Hepatocyte (in vitro differentiated cells): ENCODE data around the gene ABHD15. TPM values are rescaled to one million over a fixed set of nuclear protein-coding genes. Genes with fewer than 3 reads are reported as not detected.

Experiments used
- DNase-seq: peaks from one replicate; pipeline ENCODE4 v3.0.0-alpha.2; 2016; ENCODE audit warnings: low spot score
- H2AFZ ChIP-seq: fragments of 200-600 bp; sonication (generic); 2 replicates; pipeline ENCODE4 v1.6.0; 2016; ENCODE audit warnings: antibody characterized with exemption, mild to moderate bottlenecking
- H3K27ac ChIP-seq: fragments of 200-600 bp; sonication (generic); 2 replicates; pipeline ENCODE4 v1.5.1; 2016; ENCODE audit warnings: mild to moderate bottlenecking
- H3K27me3 ChIP-seq: fragments of 200-600 bp; sonication (generic); 2 replicates; pipeline ENCODE4 v1.6.1; 2016
- H3K36me3 ChIP-seq: fragments of 200-600 bp; sonication (generic); replicated peaks from 2 replicates; pipeline ENCODE4 v1.5.1; 2016; ENCODE audit warnings: low read depth; ENCODE audit not compliant: insufficient read depth
- H3K4me1 ChIP-seq: fragments of 200-600 bp; sonication (generic); 2 replicates; pipeline ENCODE4 v1.5.1; 2016; ENCODE audit warnings: mild to moderate bottlenecking, moderate library complexity; ENCODE audit not compliant: insufficient read depth
- H3K4me2 ChIP-seq: fragments of 200-600 bp; sonication (generic); 2 replicates; pipeline ENCODE4 v1.6.0; 2016
- H3K4me3 ChIP-seq: fragments of 200-600 bp; sonication (generic); 2 replicates; pipeline ENCODE4 v1.5.1; 2016; ENCODE audit warnings: mild to moderate bottlenecking
- H3K79me2 ChIP-seq: fragments of 200-600 bp; sonication (generic); 2 replicates; pipeline ENCODE4 v1.6.0; 2017; ENCODE audit warnings: mild to moderate bottlenecking
- H3K9me2 ChIP-seq: fragments of 200-600 bp; sonication (generic); replicated peaks from 2 replicates; pipeline ENCODE4 v1.6.0; 2017; ENCODE audit warnings: mild to moderate bottlenecking; ENCODE audit not compliant: insufficient read depth
- H3K9me3 ChIP-seq: fragments of 200-600 bp; sonication (generic); 2 replicates; pipeline ENCODE4 v1.5.1; 2016; ENCODE audit warnings: low read depth, mild to moderate bottlenecking
- H4K20me1 ChIP-seq: fragments of 200-600 bp; sonication (generic); 2 replicates; pipeline ENCODE4 v1.6.0; 2016; ENCODE audit warnings: mild to moderate bottlenecking; ENCODE audit not compliant: insufficient read depth, poor library complexity, severe bottlenecking
- EZH2 ChIP-seq: fragments of 200-600 bp; sonication (generic); IDR thresholded peaks from 2 replicates; pipeline ENCODE4 v1.6.1; 2016; ENCODE audit warnings: antibody characterized with exemption, mild to moderate bottlenecking, borderline replicate concordance
- EZH2phosphoT487 ChIP-seq: fragments of 200-600 bp; sonication (generic); IDR thresholded peaks from one replicate; pipeline ENCODE4 v1.6.1; 2018; ENCODE audit warnings: antibody characterized with exemption, mild to moderate bottlenecking, low read depth, moderate library complexity; ENCODE audit not compliant: unreplicated experiment, severe bottlenecking
- WGBS: methylation state at CpG from one replicate; pipeline ENCODE4 v1.1.6; 2016; ENCODE audit warnings: low lambda C conversion rate; ENCODE audit errors: missing lambda C conversion rate; 5-methylcytosine and 5-hydroxymethylcytosine counted together
- polyA plus RNA-seq: library from polyadenylated mRNA; unstranded; fragments of >200 nt; fragmentation: Nextera tagmentation; extraction: Ambion mirVana; gene quantifications from 2 replicates; pipeline ENCODE4 v1.2.1, GENCODE V29; 2016
- total RNA-seq: library from RNA; depleted of rRNA; stranded (reverse); fragments of >200 nt; gene quantifications from 2 replicates; pipeline ENCODE4 v1.2.3, GENCODE V29; 2014
- TF ChIP-seq, protein P1 (sequence below): fragments of 200-600 bp; sonication (generic); IDR thresholded peaks from 2 replicates; pipeline ENCODE4 v1.5.1; 2016; ENCODE audit warnings: antibody characterized with exemption, mild to moderate bottlenecking; ENCODE audit not compliant: poor library complexity

The ABHD15 gene, protein sequence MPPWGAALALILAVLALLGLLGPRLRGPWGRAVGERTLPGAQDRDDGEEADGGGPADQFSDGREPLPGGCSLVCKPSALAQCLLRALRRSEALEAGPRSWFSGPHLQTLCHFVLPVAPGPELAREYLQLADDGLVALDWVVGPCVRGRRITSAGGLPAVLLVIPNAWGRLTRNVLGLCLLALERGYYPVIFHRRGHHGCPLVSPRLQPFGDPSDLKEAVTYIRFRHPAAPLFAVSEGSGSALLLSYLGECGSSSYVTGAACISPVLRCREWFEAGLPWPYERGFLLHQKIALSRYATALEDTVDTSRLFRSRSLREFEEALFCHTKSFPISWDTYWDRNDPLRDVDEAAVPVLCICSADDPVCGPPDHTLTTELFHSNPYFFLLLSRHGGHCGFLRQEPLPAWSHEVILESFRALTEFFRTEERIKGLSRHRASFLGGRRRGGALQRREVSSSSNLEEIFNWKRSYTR
- total RNA-seq (16.8 and 19.2 TPM in 2 replicates), polyA plus RNA-seq (11.0 and 11.8 TPM in 2 replicates)

DNA sequence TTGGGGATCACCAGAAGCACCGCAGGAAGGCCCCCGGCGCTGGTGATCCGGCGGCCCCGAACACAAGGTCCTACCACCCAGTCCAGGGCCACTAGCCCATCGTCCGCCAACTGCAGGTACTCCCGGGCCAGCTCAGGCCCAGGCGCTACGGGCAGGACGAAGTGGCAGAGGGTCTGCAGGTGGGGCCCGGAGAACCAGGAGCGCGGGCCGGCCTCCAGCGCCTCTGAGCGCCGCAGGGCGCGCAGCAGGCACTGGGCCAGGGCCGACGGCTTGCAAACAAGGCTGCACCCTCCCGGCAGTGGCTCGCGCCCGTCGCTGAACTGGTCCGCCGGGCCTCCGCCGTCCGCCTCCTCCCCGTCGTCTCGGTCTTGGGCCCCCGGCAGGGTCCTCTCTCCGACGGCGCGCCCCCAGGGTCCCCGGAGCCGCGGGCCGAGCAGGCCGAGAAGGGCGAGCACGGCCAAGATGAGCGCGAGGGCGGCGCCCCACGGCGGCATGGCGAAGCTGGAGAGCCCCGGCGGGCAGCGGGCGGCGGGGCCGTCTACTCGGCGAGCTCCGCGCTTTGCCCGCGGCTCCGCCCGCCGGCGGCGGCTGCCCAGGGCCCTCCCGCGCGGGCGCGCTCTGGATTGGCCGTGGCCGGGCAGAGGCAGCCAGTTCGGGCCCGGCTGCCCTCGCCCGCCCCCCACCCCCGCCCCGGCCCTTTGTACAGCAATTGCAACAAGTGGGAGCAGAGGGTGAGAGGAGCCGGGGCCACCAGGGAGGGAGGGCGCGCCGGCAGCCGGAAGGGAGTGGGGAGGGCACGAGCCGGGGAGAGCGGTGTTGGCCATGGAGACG is at the start of gene ABHD15:
Gene ABHD15 (minus strand): TSS at position 565 of the 831 bp plus-strand sequence. CDS start 71 bp downstream, at position 494.
- no peaks in the 10 kb centered on the region for H4K20me1 ChIP-seq
- DNase-seq = peak; percentile 90
- H3K4me2 ChIP-seq = peak within 1 kb of the TSS; percentile 95
- H3K79me2 ChIP-seq = peaks cover 29% of the 10 kb centered on the region
- no peaks in the 10 kb centered on the region for H3K27me3 ChIP-seq
- H2AFZ ChIP-seq = peak within 1 kb of the TSS; percentile 80
- H3K9me2 ChIP-seq = no peaks in the 10 kb centered on the region
- peak within 1 kb of the TSS; percentile 80 for H3K4me3 ChIP-seq
- peak within 1 kb of the TSS; percentile 90 for H3K27ac ChIP-seq
- 2% methylated on average over 67 of the region's 94 CpGs for WGBS
- H3K36me3 ChIP-seq = no peaks in the 10 kb centered on the region
- peaks cover 31% of the 10 kb centered on the region for H3K4me1 ChIP-seq
- no peaks in the 10 kb centered on the region for H3K9me3 ChIP-seq
- TF ChIP-seq, protein P1, sequence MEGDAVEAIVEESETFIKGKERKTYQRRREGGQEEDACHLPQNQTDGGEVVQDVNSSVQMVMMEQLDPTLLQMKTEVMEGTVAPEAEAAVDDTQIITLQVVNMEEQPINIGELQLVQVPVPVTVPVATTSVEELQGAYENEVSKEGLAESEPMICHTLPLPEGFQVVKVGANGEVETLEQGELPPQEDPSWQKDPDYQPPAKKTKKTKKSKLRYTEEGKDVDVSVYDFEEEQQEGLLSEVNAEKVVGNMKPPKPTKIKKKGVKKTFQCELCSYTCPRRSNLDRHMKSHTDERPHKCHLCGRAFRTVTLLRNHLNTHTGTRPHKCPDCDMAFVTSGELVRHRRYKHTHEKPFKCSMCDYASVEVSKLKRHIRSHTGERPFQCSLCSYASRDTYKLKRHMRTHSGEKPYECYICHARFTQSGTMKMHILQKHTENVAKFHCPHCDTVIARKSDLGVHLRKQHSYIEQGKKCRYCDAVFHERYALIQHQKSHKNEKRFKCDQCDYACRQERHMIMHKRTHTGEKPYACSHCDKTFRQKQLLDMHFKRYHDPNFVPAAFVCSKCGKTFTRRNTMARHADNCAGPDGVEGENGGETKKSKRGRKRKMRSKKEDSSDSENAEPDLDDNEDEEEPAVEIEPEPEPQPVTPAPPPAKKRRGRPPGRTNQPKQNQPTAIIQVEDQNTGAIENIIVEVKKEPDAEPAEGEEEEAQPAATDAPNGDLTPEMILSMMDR = no peak
- no peak for TF ChIP-seq EZH2phosphoT487

DNA sequence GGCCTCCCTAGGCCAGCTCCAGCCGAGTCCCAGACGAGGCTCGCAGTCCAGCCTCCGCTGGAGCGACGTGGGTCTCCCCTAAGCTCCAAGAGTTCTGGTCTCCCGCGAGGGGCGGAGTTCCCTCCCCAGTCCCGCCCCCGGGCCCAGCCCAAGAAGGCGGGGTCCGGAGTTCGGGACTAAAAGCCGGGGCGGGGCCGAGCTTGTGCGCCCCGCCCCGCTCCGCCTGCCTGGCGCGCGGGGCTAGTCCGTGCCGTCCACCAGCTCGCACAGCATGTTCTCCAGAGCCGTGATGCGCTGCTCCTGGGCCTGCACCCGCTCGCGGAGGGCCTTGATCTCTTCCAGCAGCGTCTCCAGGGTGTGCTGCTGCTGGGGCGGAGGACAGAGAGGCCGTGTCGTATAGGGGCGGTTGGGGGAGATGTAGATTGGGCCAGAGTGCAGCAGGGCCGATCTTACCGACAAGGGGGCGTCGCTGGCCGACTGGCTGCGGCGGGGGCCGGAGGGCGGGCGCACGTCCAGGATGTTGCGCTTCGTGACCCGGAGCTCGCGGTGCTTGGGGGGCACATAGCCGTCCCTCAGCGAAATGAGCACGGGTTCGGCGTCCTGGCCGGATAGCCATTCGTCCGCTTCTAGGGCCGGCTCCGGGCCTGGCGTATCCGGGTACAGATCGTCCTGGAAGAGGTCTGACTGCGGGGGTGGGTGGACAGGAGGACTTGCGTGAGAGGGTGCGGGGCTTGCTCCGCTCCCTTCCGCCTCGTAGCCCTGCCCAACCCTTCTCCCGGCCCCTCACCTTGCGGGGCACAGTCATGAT is 48.9 kb upstream of the ABHD15 start:
- 6% methylated on average over 52 of the region's 74 CpGs for WGBS
- Histone ChIP-seq H3K4me1 (peaks cover 26% of the 10 kb centered on the region), H2AFZ (peak overlapping the region; percentile 85), H3K27ac (no peak overlapping the region), H3K79me2 (no peaks in the 10 kb centered on the region), H4K20me1 (no peaks in the 10 kb centered on the region), H3K9me3 (no peaks in the 10 kb centered on the region), H3K27me3 (peaks cover 68% of the 10 kb centered on the region), H3K4me3 (peak overlapping the region; percentile 43), H3K9me2 (no peaks in the 10 kb centered on the region), H3K36me3 (no peaks in the 10 kb centered on the region), H3K4me2 (peak overlapping the region; percentile 93)
- peak; percentile 94 for DNase-seq
- TF ChIP-seq, protein P1 = no peak
- TF ChIP-seq EZH2phosphoT487 = no peak
- peak; percentile 53 for TF ChIP-seq EZH2

DNA sequence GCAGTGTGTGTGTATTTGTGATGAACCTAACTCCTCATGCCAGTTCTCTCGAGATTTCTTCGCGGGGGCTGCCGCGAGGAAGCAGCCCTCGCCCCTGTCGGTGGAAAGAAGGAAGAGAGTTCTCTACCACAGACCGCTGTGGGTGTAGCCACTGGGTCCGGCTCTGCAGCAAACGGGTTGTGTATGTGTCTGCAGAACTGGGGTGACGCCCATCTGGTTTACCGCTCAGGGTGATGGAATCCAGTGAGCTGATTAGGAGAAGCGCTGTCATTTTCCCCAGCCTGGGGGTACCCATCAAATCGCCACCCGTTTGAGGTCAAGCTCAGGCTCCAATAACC is 48.2 kb upstream of the ABHD15 start:
- no peak overlapping the region for H3K27ac ChIP-seq
- DNase-seq = no peak

More for the DNA sequence above, 48.2 kb upstream of the ABHD15 start:
- peaks cover 26% of the 10 kb centered on the region for H3K4me1 ChIP-seq
- TF ChIP-seq EZH2 (no peak), EZH2phosphoT487 (no peak)
- TF ChIP-seq, protein P1 = no peak
- H3K4me2 ChIP-seq = peak overlapping the region; percentile 93
- H2AFZ ChIP-seq = no peak overlapping the region
- H3K36me3 ChIP-seq = no peaks in the 10 kb centered on the region
- 52% methylated on average over 15 of the region's 15 CpGs for WGBS
- H3K9me2 ChIP-seq = no peaks in the 10 kb centered on the region
- H3K9me3 ChIP-seq = no peaks in the 10 kb centered on the region
- no peaks in the 10 kb centered on the region for H3K79me2 ChIP-seq
- no peak overlapping the region for H3K4me3 ChIP-seq
- peaks cover 63% of the 10 kb centered on the region for H3K27me3 ChIP-seq
- H4K20me1 ChIP-seq = no peaks in the 10 kb centered on the region
